Cardiac muscle cell (in vitro differentiated cells and primary cell): ENCODE data around the gene HIVEP3. TPM values are rescaled to one million over a fixed set of nuclear protein-coding genes. Genes with fewer than 3 reads are reported as not detected.

ENCODE experiments used
- DNase-seq, 2 donors: peaks; one replicate each; pipeline versions ENCODE4 v3.0.0 to v3.0.0-alpha.2; 2010 to 2017; ENCODE audit warnings: low read depth in 1 of 2, low spot score in 1 of 2
- H3K27ac ChIP-seq: fragments of 200-600 bp; sonication (generic); 2 replicates; pipeline ENCODE4 v1.5.1; 2016
- H3K27me3 ChIP-seq: fragments of 200-600 bp; sonication (generic); 2 replicates; pipeline ENCODE4 v1.6.0; 2016; ENCODE audit warnings: control low read depth
- H3K36me3 ChIP-seq: fragments of 200-600 bp; sonication (generic); 2 replicates; pipeline ENCODE4 v1.5.1; 2016; ENCODE audit warnings: control low read depth
- H3K4me1 ChIP-seq: fragments of 200-600 bp; sonication (generic); 2 replicates; pipeline ENCODE4 v1.8.1; 2017; ENCODE audit warnings: low read depth, mild to moderate bottlenecking, mixed run types
- H3K4me3 ChIP-seq: fragments of 200-600 bp; sonication (generic); 2 replicates; pipeline ENCODE4 v1.5.1; 2016; ENCODE audit warnings: mild to moderate bottlenecking
- H3K9me3 ChIP-seq: fragments of 200-600 bp; sonication (generic); 2 replicates; pipeline ENCODE4 v1.5.1; 2017; ENCODE audit warnings: low read depth, mild to moderate bottlenecking, control low read depth
- CTCF ChIP-seq: IDR thresholded peaks from 2 replicates; pipeline ENCODE4 v1.5.1; 2012; ENCODE audit warnings: low read depth, mild to moderate bottlenecking, low read length
- polyA plus RNA-seq: library from polyadenylated mRNA; unstranded; fragments of >200 nt; fragmentation: Nextera tagmentation; extraction: Ambion mirVana; gene quantifications from 2 replicates; pipeline ENCODE4 v1.2.1, GENCODE V29; 2016
- total RNA-seq: library from RNA; depleted of rRNA; stranded (reverse); fragments of >200 nt; gene quantifications from 2 replicates; pipeline ENCODE4 v1.2.3, GENCODE V29; 2016

The HIVEP3 gene
- total and polyA plus RNA-seq, 2 experiments from 2014 or later, result 0.42 to 0.62 TPM

GRCh38 chr1:41465741-41466140 lies 453.0 kb downstream of the HIVEP3 start:
- Histone ChIP-seq H3K27me3 (no peaks in the 10 kb centered on the region), H3K4me1 (no peaks in the 10 kb centered on the region), H3K27ac (no peak overlapping the region), H3K9me3 (no peaks in the 10 kb centered on the region), H3K36me3 (no peaks in the 10 kb centered on the region), H3K4me3 (no peak overlapping the region)
- TF ChIP-seq CTCF, result no peak
- DNase-seq, result no peak

GRCh38 chr1:41464885-41465284 lies 453.8 kb downstream of the HIVEP3 start:
- no peak for TF ChIP-seq CTCF

GRCh38 chr1:41463516-41463915 lies 455.2 kb downstream of the HIVEP3 start:
- Histone ChIP-seq H3K27ac (no peak overlapping the region), H3K27me3 (no peaks in the 10 kb centered on the region), H3K4me1 (no peaks in the 10 kb centered on the region), H3K36me3 (no peaks in the 10 kb centered on the region), H3K4me3 (no peak overlapping the region), H3K9me3 (no peaks in the 10 kb centered on the region)
- DNase-seq, result no peak
- no peak for TF ChIP-seq CTCF

More at GRCh38 chr1:41464885-41465284, 453.8 kb downstream of the HIVEP3 start:
- Histone ChIP-seq H3K36me3 (no peaks in the 10 kb centered on the region), H3K27ac (no peak overlapping the region), H3K27me3 (no peaks in the 10 kb centered on the region), H3K4me1 (no peaks in the 10 kb centered on the region), H3K9me3 (no peaks in the 10 kb centered on the region), H3K4me3 (no peak overlapping the region)
- no peak for DNase-seq

- no peaks in the 10 kb centered on the region for H3K9me3 ChIP-seq
- no peak for TF ChIP-seq CTCF
- no peaks in the 10 kb centered on the region for H3K27me3 ChIP-seq
- no peak overlapping the region for H3K4me3 ChIP-seq
- no peaks in the 10 kb centered on the region for H3K4me1 ChIP-seq
- H3K27ac ChIP-seq, result no peak overlapping the region
- no peaks in the 10 kb centered on the region for H3K36me3 ChIP-seq
- no peak for DNase-seq
Measured at GRCh38 chr1:41462680-41463004, 456.1 kb downstream of the HIVEP3 start.

- Histone ChIP-seq H3K27me3 (no peaks in the 10 kb centered on the region), H3K36me3 (no peaks in the 10 kb centered on the region), H3K9me3 (no peaks in the 10 kb centered on the region), H3K4me3 (no peak overlapping the region), H3K4me1 (no peaks in the 10 kb centered on the region), H3K27ac (no peak overlapping the region)
- TF ChIP-seq CTCF, result no peak
- peak in 1 of 2 donors; percentile 80 for DNase-seq
Measured at GRCh38 chr1:41461790-41462679, 456.7 kb downstream of the HIVEP3 start.
